ENCODE data around the gene SAG.

The SAG gene

GRCh38 chr2:233387667-233388528 is 80.3 kb downstream of the SAG start:
- DNase-seq, result no peak

GRCh38 chr2:233389601-233390125 is 82.0 kb downstream of the SAG start:
- in situ Hi-C loops (cut with MboI; ENCODE audit: low pct_unique_long_range_greater_than_20kb, low sequenced_read_pairs), result no loop called here
- DNase-seq, result no peak

More at GRCh38 chr2:233387667-233388528, 80.3 kb downstream of the SAG start:
- in situ Hi-C loops (cut with MboI; ENCODE audit: low pct_unique_long_range_greater_than_20kb, low sequenced_read_pairs), result no loop called here

- in situ Hi-C loops (cut with MboI; ENCODE audit: low pct_unique_long_range_greater_than_20kb, low sequenced_read_pairs), result no loop called here
Observed at GRCh38 chr2:233395687-233396086, 88.1 kb downstream of the SAG start.

More at GRCh38 chr2:233395687-233396086, 88.1 kb downstream of the SAG start:
- DNase-seq, result no peak

Data from KBM-7 (cell line).